Skeletal muscle tissue (tissue), 4 donors: ENCODE data around the gene HSD17B1. TPM values are rescaled to one million over a fixed set of nuclear protein-coding genes. Genes with fewer than 3 reads are reported as not detected.
"Not testable (repeated sequence)": the region's sequence is repeated elsewhere in the genome, so short reads cannot be mapped to it uniquely, and the experiment has no call there.

ENCODE experiments used
- H3K27ac ChIP-seq: one replicate; pipeline ENCODE4 v1.7.0; 2013; ENCODE audit warnings: mild to moderate bottlenecking, low read depth, low read length, inconsistent platforms
- H3K27me3 ChIP-seq, 3 donors: one replicate each; pipeline ENCODE4 v1.7.0; 2013; ENCODE audit warnings: low read length in 3 of 3; ENCODE audit not compliant: control insufficient read depth in 3 of 3, insufficient read depth in 3 of 3
- H3K36me3 ChIP-seq, 3 donors: one replicate each; pipeline ENCODE4 v1.7.0; 2013; ENCODE audit warnings: low read length in 3 of 3; ENCODE audit not compliant: control insufficient read depth in 3 of 3, insufficient read depth in 3 of 3
- H3K4me1 ChIP-seq, 3 donors: one replicate each; pipeline ENCODE4 v1.7.0; 2013; ENCODE audit warnings: low read length in 3 of 3, mild to moderate bottlenecking in 3 of 3; ENCODE audit not compliant: control insufficient read depth in 3 of 3, insufficient read depth in 3 of 3
- H3K4me3 ChIP-seq, 3 donors: one replicate each; pipeline ENCODE4 v1.7.0; 2013; ENCODE audit warnings: low read length in 3 of 3
- H3K9ac ChIP-seq, 3 donors: one replicate each; pipeline ENCODE4 v1.7.0; 2013; ENCODE audit warnings: low read length in 3 of 3, mild to moderate bottlenecking in 3 of 3, moderate library complexity in 2 of 3, low read depth in 1 of 3
- H3K9me3 ChIP-seq, 3 donors: one replicate each; pipeline ENCODE4 v1.7.0; 2013; ENCODE audit warnings: low read length in 3 of 3; ENCODE audit not compliant: control insufficient read depth in 3 of 3
- total RNA-seq: library from RNA; depleted of rRNA; stranded (reverse); fragments of >200 nt; gene quantifications from one replicate; pipeline ENCODE4 v1.2.3, GENCODE V29; 2014
- donor health status: Osteomylitis.

HSD17B1 gene
- total RNA-seq, 1 donor from 2014 or later: 1.6 TPM

DNA sequence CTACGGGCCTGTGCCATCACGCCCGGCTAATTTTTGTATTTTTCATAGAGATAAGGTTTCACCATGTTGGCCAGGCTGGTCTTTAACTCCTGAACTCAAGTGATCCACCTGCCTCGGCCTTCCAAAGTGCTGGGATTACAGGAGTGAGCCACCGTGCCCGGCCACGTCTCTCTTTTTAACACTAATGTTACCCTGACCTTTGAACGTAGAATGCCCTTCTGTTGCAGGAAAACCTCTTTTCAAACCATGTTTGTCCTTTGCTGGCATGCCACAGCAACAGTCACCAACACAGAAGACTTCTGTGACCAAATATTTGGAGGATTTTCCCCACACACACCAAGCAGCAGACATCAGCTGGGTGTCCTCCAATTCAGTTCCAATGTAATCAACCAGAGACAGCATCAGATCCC lies 7.8 kb upstream of the HSD17B1 start:
- Histone ChIP-seq H3K27me3 (no peaks in the 10 kb centered on the region), H3K4me1 (peaks cover 15 to 21% (median 21%) of the 10 kb centered on the region in 3 donors), H3K36me3 (peaks cover 15 to 24% (median 19%) of the 10 kb centered on the region in 3 donors), H3K27ac (no peak overlapping the region), H3K9ac (no peak overlapping the region), H3K4me3 (no peak overlapping the region), H3K9me3 (no peaks in the 10 kb centered on the region)

DNA sequence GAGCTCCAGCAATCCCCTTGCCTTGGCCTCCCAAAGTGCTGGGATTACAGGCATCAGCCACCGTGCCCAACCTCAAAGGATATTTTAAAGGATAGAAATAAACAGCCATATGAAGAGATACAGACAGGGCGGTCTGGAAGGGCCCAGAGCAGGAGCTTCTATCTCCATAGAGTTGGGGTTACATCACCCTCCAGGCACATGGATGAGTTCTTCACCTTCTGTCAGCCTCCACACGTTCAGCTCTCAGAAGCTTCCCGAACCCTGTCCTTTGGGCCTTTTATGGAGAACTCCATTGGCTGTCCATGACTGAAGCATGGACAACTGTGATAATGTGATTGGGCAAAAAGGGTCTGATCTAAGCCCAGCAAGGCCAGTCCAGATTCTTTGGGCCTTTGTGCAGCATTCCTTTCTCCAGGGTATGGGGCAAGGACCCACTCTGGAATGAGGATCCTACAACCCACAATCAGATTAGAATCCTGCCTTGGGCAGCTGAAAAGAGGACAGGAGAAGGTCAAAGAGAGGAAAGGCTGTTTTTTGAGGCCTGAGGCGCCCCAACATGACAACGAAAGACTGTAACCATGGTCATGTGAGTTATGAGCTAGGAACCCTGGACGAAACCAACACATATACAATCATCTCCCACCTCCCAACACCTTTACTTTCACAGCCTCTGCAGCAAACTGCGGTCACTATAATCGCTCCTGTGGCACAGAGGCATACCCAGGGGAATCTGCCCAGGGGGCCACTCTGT lies 6.8 kb upstream of the HSD17B1 start:
- H3K4me3 ChIP-seq, H3K27me3 ChIP-seq: not testable (repeated sequence)

DNA sequence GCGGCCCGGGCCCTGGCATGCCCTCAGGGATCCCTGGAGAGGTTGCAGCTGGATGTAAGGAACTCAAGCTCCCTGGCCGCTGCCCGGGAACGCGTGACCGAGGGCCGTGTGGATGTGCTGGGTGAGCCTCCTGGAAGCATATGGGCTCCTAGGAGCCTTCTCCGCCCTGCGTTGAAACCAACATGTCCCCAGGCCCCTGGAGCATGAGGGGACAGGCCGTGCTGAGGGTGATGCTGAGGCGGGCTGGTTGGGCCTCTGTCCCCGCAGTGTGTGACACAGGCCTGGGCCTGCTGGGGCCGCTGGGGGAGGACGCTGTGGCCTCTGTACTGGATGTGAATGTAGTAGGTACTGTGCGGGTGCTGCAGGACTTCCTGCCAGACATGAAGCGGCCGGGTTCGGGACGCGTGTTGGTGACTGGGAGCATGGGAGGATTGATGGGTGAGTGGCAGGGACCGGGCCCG lies 5.7 kb upstream of the HSD17B1 start:
- peaks cover 4 to 12% (median 8%) of the 10 kb centered on the region in 3 donors for H3K36me3 ChIP-seq
- peaks cover 15 to 21% (median 18%) of the 10 kb centered on the region in 3 donors for H3K4me1 ChIP-seq
- no peak overlapping the region for H3K9ac ChIP-seq
- no peaks in the 10 kb centered on the region for H3K9me3 ChIP-seq
- H3K27me3 ChIP-seq: no peaks in the 10 kb centered on the region
- H3K27ac ChIP-seq: no peak overlapping the region
- H3K4me3 ChIP-seq: no peak overlapping the region

More for the DNA sequence above, 6.8 kb upstream of the HSD17B1 start:
- H3K9me3 ChIP-seq, H3K9ac ChIP-seq, H3K27ac ChIP-seq: not testable (repeated sequence)
- peaks cover 11 to 20% (median 15%) of the 10 kb centered on the region in 3 donors for H3K36me3 ChIP-seq
- H3K4me1 ChIP-seq: peaks cover 15 to 21% (median 21%) of the 10 kb centered on the region in 3 donors

DNA sequence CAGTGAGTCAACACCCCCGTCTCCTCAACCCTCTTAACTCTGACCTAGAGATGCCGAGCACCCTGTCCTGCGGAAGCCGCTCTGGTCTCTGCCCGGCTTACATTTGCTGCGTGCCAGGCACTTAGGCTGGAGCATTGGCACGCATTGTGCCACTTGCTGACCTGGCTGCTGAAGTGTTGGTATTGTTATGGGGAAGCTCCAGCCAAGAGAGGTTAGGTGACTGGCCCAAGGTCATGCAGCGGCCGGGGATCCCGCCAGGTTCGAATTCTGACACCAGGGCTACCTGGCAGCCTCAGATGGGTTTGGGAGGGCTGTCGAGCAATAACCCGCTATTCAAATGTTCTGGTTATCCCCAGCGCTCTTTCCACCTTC lies 5.0 kb upstream of the HSD17B1 start:
- H3K36me3 ChIP-seq: peaks cover 2 to 5% (median 3%) of the 10 kb centered on the region in 3 donors
- H3K9ac ChIP-seq: no peak overlapping the region
- H3K27me3 ChIP-seq: no peaks in the 10 kb centered on the region
- peaks cover 15 to 21% (median 18%) of the 10 kb centered on the region in 3 donors for H3K4me1 ChIP-seq
- no peaks in the 10 kb centered on the region for H3K9me3 ChIP-seq
- H3K4me3 ChIP-seq: no peak overlapping the region
- no peak overlapping the region for H3K27ac ChIP-seq

- peaks cover 11 to 17% (median 16%) of the 10 kb centered on the region in 3 donors for H3K4me1 ChIP-seq
- H3K4me3 ChIP-seq: no peak overlapping the region
- H3K9ac ChIP-seq: no peak overlapping the region
- no peak overlapping the region for H3K27ac ChIP-seq
- no peaks in the 10 kb centered on the region for H3K36me3 ChIP-seq
- no peaks in the 10 kb centered on the region for H3K27me3 ChIP-seq
- H3K9me3 ChIP-seq: no peaks in the 10 kb centered on the region
Observed at GRCh38 chr17:42548070-42548837, 4.5 kb upstream of the HSD17B1 start.

- Histone ChIP-seq H3K36me3 (no peaks in the 10 kb centered on the region), H3K27me3 (no peaks in the 10 kb centered on the region), H3K27ac (no peak overlapping the region), H3K4me1 (peaks cover 10 to 16% (median 16%) of the 10 kb centered on the region in 3 donors), H3K9ac (no peak overlapping the region), H3K9me3 (no peaks in the 10 kb centered on the region), H3K4me3 (no peak overlapping the region)
Observed at GRCh38 chr17:42548993-42549755, 3.5 kb upstream of the HSD17B1 start.

DNA sequence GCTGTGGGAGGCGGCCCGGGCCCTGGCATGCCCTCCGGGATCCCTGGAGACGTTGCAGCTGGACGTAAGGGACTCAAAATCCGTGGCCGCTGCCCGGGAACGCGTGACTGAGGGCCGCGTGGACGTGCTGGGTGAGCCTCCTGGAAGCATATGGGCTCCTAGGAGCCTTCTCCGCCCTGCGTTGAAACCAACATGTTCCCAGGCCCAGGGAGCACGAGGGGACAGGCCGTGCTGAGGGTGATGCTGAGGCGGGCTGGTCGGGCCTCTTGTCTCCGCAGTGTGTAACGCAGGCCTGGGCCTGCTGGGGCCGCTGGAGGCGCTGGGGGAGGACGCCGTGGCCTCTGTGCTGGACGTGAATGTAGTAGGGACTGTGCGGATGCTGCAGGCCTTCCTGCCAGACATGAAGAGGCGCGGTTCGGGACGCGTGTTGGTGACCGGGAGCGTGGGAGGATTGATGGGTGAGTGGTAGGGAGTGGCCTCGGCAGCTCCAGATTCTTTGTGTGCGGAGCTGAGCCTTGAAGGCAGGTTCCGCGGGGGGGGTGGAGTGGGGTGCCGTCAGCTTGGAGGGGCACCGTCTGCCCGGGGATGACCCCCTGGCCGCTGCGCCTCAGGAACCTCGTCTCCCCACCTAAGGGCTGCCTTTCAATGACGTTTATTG lies 567 bp downstream of the HSD17B1 start:
- Histone ChIP-seq H3K36me3 (no peaks in the 10 kb centered on the region), H3K4me3 (peak overlapping the region in 1 of 3 donors; percentile 97), H3K27me3 (no peaks in the 10 kb centered on the region), H3K27ac (no peak overlapping the region), H3K9ac (peak overlapping the region; percentile 14 to 96 (median 95)), H3K4me1 (peaks cover 15 to 21% (median 17%) of the 10 kb centered on the region in 3 donors), H3K9me3 (no peaks in the 10 kb centered on the region)

- no peaks in the 10 kb centered on the region for H3K9me3 ChIP-seq
- peak overlapping the region; percentile 95 to 96 (median 95) for H3K9ac ChIP-seq
- H3K4me1 ChIP-seq: peaks cover 15 to 21% (median 17%) of the 10 kb centered on the region in 3 donors
- no peaks in the 10 kb centered on the region for H3K27me3 ChIP-seq
- peak overlapping the region; percentile 84 to 97 (median 96) for H3K4me3 ChIP-seq
- peak overlapping the region; percentile 85 for H3K27ac ChIP-seq
- H3K36me3 ChIP-seq: no peaks in the 10 kb centered on the region
Observed at GRCh38 chr17:42553866-42554249, 1.1 kb downstream of the HSD17B1 start.
